ENCODE results near the gene C1RL. TPM values are rescaled to one million over a fixed set of nuclear protein-coding genes. Genes with fewer than 3 reads are reported as not detected.

Gene C1RL
- total RNA-seq, 1 experiment from 2014 or later = 16.3 TPM

DNA sequence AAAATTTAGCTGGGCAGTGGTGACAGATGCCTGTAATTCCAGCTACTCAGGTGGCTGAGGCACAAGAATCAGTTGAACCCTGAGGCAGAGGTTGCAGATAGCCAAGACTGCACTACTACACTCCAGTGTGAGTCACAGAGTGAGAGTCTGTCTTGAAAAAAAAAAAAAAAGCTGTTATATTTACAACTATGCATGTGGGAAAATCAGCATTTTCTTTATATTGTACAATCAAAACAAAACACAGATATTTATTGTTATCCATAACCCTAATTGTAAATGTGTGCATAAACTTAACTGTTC is 29.2 kb downstream of the C1RL start:
- no peaks in the 10 kb centered on the region for H3K27me3 ChIP-seq (ENCODE audit: control insufficient read depth, insufficient read depth, low read length)
- DNase-seq = no peak
- no peaks in the 10 kb centered on the region for H3K36me3 ChIP-seq (replicated peaks; ENCODE audit: control insufficient read depth, insufficient read depth, low read length)
- H3K4me3 ChIP-seq (ENCODE audit: insufficient read depth, low read depth, low read length) = no peak overlapping the region

DNA sequence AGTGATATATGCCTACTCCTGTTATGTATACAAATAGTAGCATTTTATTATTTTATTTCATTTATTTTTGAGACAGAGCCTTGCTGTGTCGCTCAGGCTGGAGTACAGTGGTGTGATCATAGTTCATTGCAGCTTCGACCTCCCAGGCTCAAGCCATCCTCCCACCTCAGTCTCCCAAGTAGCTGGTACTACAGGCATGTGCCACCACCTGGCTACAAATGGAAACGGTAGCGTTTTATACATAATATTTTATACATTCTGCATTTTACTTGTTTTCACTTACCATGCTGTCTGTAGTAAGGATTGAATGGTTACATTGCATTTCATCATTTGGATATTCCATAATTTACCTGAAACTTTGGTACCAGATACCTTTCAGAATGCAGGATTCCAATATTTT is 30.9 kb downstream of the C1RL start:
- H3K27me3 ChIP-seq (ENCODE audit: control insufficient read depth, insufficient read depth, low read length) = no peaks in the 10 kb centered on the region
- no peak for DNase-seq
- H3K4me3 ChIP-seq (ENCODE audit: insufficient read depth, low read depth, low read length) = no peak overlapping the region

DNA sequence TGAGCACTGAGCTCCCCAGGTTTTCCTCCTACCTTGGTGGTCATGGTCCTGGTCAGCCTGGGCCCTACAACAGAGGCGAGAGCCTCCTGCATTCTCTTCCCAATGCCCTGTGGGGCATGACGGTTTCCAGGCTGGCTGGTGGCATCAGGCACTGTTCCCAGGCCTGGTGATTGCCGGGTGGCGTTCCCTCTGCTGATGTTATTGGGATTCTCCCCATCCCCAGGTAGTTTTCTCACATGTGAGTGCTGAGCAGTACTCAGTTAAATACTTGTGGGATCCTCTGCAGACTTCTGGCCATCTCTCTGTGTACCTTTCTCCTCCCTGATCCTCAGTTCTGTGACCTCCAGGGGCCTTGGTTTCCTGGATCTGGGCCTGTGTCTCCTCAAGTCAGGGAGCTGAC is 32.5 kb downstream of the C1RL start:
- H3K27me3 ChIP-seq (ENCODE audit: control insufficient read depth, insufficient read depth, low read length) = no peaks in the 10 kb centered on the region

More for the DNA sequence above, 30.9 kb downstream of the C1RL start:
- H3K36me3 ChIP-seq (replicated peaks; ENCODE audit: control insufficient read depth, insufficient read depth, low read length) = no peaks in the 10 kb centered on the region

DNA sequence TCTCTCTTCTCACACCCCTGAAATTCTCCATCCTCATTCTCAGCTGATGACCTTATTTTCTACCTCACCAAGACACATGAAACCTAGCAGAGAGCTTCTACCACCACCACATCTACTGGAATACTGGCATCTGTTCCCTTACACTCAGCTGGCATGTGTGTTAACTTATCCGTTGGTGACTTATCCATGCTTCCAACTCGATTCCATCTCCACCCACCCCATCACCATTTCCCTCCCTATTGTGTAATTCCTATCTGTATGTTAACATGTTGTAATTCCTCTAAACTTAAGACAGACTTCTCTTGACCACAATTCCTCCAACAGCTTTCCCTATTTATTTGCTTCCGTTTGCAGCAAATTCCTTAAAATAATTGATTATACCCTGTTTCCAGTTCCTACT is 33.1 kb downstream of the C1RL start:
- no peak for DNase-seq
- no peaks in the 10 kb centered on the region for H3K27me3 ChIP-seq (ENCODE audit: control insufficient read depth, insufficient read depth, low read length)
- no peak overlapping the region for H3K4me3 ChIP-seq (ENCODE audit: insufficient read depth, low read depth, low read length)
- no peaks in the 10 kb centered on the region for H3K36me3 ChIP-seq (replicated peaks; ENCODE audit: control insufficient read depth, insufficient read depth, low read length)

More for the DNA sequence above, 32.5 kb downstream of the C1RL start:
- Histone ChIP-seq H3K36me3 (replicated peaks; ENCODE audit: control insufficient read depth, insufficient read depth, low read length) (no peaks in the 10 kb centered on the region), H3K4me3 (ENCODE audit: insufficient read depth, low read depth, low read length) (no peak overlapping the region)
- no peak for DNase-seq

DNA sequence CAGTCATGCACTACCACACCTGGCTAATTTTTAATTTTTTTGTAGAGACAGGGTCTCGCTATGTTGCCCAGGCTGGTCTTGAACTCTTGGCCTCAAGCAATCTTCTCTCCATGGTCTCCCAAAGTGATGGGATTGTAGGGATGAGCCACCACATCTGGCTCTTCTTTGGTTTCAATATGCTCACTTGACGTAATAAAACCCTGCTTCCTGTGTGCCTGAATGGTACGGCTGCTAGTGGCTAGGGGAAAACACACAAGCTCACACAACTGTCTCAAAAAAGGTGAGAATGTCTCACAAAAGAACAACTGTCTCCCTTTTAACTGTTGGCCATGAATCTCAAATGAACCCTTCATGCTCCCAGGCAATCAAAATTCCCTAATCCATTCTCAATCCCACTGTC is 33.5 kb downstream of the C1RL start:
- H3K36me3 ChIP-seq (replicated peaks; ENCODE audit: control insufficient read depth, insufficient read depth, low read length) = no peaks in the 10 kb centered on the region
- DNase-seq = no peak
- no peak overlapping the region for H3K4me3 ChIP-seq (ENCODE audit: insufficient read depth, low read depth, low read length)
- no peaks in the 10 kb centered on the region for H3K27me3 ChIP-seq (ENCODE audit: control insufficient read depth, insufficient read depth, low read length)

DNA sequence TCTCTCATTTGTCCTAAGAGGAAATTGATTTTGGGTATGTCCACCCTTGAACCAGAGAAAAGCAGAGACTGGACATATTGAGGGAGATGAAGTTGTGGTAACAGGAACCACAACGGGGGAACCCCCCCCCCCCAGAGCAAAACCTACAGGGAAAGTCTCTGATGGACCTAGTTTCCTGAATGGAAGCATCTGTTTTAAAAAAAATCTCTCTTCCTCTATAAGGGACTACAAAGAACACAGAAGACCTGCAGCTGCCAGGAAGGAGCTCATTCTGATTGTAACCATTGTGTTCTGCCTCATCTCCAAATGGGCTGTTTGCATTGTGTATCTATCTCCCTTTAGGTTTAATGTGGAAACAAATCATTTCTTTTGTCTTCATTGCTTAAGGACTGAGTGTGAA is 35.1 kb downstream of the C1RL start:
- H3K4me3 ChIP-seq (ENCODE audit: insufficient read depth, low read depth, low read length) = no peak overlapping the region
- DNase-seq = no peak
- no peaks in the 10 kb centered on the region for H3K27me3 ChIP-seq (ENCODE audit: control insufficient read depth, insufficient read depth, low read length)
- H3K36me3 ChIP-seq (replicated peaks; ENCODE audit: control insufficient read depth, insufficient read depth, low read length) = no peaks in the 10 kb centered on the region

DNA sequence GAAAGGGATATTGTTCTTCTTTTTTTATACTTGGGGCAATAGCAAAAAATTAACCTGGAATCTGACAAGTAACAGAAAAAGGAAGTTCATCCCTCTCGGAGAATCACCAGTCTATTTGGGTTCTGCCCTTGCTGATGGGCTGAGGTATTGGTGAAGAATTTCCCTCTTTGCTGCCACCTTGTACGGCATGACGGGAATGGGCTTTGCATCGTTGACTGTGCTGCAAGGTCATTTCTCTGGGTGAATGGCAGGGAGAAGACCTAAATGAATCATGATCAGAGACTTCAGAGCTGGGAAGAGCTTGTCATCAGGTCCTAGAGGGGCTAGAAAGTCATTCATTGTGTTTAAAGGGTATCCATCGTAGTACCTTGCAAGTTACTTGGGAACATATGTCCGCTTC is 36.5 kb downstream of the C1RL start:
- H3K36me3 ChIP-seq (replicated peaks; ENCODE audit: control insufficient read depth, insufficient read depth, low read length) = no peaks in the 10 kb centered on the region
- no peak overlapping the region for H3K4me3 ChIP-seq (ENCODE audit: insufficient read depth, low read depth, low read length)
- no peak for DNase-seq
- H3K27me3 ChIP-seq (ENCODE audit: control insufficient read depth, insufficient read depth, low read length) = no peaks in the 10 kb centered on the region

DNA sequence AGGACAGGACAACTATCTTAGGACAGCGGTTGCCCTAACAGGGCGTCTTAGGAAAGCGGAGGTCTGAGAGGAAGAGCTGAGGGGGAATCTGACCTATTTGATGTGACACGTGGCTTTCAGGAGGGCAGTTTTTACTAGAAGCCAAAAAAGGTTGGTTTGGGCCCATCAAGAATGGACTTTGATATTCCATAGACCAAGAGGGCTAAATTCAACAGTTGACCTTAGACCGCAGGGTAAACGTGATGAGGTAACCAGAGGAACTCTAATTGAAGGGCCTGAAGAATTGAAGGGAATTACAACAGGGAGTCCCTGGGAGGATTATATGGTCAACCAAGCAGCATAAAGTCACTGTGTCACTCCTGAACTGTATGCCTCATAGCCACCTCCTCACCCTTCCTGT is 37.0 kb downstream of the C1RL start:
- Histone ChIP-seq H3K27me3 (ENCODE audit: control insufficient read depth, insufficient read depth, low read length) (no peaks in the 10 kb centered on the region), H3K36me3 (replicated peaks; ENCODE audit: control insufficient read depth, insufficient read depth, low read length) (no peaks in the 10 kb centered on the region), H3K4me3 (ENCODE audit: insufficient read depth, low read depth, low read length) (no peak overlapping the region)
- no peak for DNase-seq

DNA sequence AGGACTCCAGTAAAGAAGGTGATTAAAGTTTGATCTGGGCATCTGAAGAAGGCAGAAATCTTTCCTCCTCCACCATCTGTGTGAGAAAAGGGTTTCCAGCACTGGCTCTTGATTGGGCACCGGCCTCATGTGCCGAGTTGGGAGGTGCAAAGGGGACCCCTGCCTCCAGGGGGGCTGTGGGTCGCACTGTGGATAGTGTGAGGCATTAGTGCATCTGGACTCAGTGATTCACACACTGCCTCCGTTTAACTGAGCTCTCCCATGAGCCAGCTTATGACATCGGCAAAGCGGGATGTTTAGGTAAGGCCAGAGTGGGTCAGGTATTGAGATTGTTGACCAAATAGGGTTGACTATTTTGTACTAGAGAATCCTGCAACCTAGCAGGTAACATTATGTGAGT is 39.6 kb downstream of the C1RL start:
- DNase-seq = no peak
- Histone ChIP-seq H3K36me3 (replicated peaks; ENCODE audit: control insufficient read depth, insufficient read depth, low read length) (no peaks in the 10 kb centered on the region), H3K27me3 (ENCODE audit: control insufficient read depth, insufficient read depth, low read length) (no peaks in the 10 kb centered on the region), H3K4me3 (ENCODE audit: insufficient read depth, low read depth, low read length) (no peak overlapping the region)

DNA sequence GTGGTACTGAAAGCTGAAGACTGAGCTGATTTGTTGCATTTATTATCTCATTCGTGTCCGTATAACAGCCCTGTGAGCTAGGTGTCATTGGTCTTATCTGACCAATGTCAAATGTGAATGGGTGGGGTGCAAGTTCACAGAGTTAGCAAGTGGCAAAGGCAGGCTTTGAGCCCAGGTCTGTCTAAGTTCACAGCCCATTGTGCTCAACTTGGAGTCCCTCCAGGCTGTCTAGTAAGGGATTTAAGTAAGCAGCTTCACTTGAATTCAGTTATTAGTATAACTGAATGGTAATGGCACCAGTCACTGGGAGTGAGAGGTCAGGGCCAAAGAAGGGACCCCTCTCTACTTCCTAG is 40.0 kb downstream of the C1RL start:
- Histone ChIP-seq H3K27me3 (ENCODE audit: control insufficient read depth, insufficient read depth, low read length) (no peaks in the 10 kb centered on the region), H3K4me3 (ENCODE audit: insufficient read depth, low read depth, low read length) (no peak overlapping the region), H3K36me3 (replicated peaks; ENCODE audit: control insufficient read depth, insufficient read depth, low read length) (no peaks in the 10 kb centered on the region)
- DNase-seq = no peak

DNA sequence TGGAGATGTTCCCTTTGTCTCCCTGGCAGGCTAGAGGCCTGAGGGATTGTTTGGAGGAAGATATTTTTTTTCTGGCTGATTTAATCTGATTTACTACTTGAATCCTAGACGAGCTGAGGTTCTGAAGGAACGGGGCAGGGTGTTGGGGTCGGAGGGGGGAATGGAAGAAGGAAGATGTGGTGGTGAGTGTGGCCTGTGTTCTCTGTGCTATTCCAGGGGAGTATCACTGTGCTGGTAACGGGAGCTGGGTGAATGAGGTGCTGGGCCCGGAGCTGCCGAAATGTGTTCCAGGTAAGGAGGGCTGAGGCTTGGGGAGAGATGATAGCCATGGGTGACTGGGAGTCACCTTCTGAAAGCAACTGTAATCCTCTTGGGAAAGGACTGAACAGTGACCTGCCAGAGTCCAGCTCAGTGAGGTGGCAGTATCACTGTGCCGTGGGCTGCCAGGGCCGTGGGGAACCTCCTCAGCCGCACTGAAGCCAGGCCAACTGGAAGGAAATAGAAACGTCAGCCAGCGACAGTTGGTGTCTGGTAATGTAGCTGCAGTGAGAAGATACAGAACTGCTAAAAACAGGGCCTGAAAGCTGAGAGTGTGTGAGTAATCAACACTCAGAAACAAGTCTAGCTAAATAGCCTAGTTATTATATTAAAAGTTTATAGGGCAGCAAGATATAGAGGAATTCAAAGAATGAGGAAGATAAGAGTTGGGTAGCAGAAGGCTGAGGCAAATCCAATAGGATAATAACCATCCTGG is 40.6 kb downstream of the C1RL start:
- DNase-seq = no peak
- Histone ChIP-seq H3K4me3 (ENCODE audit: insufficient read depth, low read depth, low read length) (no peak overlapping the region), H3K36me3 (replicated peaks; ENCODE audit: control insufficient read depth, insufficient read depth, low read length) (no peaks in the 10 kb centered on the region), H3K27me3 (ENCODE audit: control insufficient read depth, insufficient read depth, low read length) (no peaks in the 10 kb centered on the region)

DNA sequence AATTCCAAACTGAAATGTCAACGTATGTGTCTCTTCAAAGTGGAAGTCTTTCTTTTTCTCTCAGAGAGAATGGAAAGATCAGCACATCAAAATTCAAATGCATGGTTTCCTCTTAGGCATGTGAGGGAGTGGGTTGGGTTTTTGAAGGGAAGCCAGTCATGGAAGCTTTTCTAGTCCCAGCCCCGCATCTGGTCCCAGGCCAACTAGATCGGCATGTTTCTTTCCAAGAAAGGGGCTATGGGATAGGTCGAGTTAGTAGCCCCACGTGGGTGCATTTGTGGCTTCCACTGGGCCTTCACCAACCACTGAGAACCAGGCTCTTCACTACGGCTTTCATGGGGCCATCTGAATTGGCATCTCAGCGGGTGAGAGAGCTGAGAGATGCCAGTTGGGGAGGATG is 41.9 kb downstream of the C1RL start:
- Histone ChIP-seq H3K36me3 (replicated peaks; ENCODE audit: control insufficient read depth, insufficient read depth, low read length) (no peaks in the 10 kb centered on the region), H3K27me3 (ENCODE audit: control insufficient read depth, insufficient read depth, low read length) (no peaks in the 10 kb centered on the region), H3K4me3 (ENCODE audit: insufficient read depth, low read depth, low read length) (no peak overlapping the region)
- DNase-seq = no peak

DNA sequence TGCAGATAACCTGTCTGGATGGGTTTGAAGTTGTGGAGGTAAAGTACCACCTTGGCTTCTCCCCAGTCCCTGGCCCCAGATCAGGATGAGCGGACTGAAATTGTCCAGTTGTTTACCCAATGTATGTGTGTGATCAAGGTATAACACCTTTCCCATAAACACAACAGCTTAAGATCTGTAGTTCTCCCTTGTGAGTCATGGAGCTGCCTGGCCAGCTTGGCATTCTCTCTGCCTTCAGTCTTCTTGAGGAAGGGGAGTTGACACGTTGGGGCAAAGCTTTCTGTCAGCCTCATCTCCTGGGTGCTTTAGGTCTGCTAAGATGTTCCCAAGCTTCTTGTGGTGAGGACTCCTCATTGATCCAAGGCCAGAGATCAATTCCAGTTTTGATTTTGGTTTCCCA is 42.4 kb downstream of the C1RL start:
- Histone ChIP-seq H3K4me3 (ENCODE audit: insufficient read depth, low read depth, low read length) (no peak overlapping the region), H3K27me3 (ENCODE audit: control insufficient read depth, insufficient read depth, low read length) (no peaks in the 10 kb centered on the region), H3K36me3 (replicated peaks; ENCODE audit: control insufficient read depth, insufficient read depth, low read length) (no peaks in the 10 kb centered on the region)
- DNase-seq = no peak

DNA sequence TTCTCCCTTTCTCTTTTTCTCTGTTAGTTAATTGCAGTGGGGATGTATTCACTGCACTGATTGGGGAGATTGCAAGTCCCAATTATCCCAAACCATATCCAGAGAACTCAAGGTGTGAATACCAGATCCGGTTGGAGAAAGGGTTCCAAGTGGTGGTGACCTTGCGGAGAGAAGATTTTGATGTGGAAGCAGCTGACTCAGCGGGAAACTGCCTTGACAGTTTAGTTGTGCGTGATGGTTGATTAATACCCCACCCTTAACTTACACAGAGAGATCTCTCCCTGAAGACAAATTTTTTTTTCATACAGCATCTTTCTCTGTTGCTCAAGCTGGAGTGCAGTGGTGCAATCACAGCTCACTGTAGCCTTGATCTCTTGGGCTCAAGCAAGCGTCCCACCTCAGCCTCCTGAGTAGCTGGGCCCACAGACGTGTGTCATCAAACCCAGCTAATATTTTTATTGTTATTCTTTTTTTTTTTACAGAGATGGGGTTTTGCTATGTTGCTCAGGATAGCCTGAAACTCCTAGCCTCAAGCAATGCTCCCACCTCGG is 43.9 kb downstream of the C1RL start:
- H3K36me3 ChIP-seq (replicated peaks; ENCODE audit: control insufficient read depth, insufficient read depth, low read length) = no peaks in the 10 kb centered on the region
- no peak overlapping the region for H3K4me3 ChIP-seq (ENCODE audit: insufficient read depth, low read depth, low read length)
- DNase-seq = no peak
- no peaks in the 10 kb centered on the region for H3K27me3 ChIP-seq (ENCODE audit: control insufficient read depth, insufficient read depth, low read length)

DNA sequence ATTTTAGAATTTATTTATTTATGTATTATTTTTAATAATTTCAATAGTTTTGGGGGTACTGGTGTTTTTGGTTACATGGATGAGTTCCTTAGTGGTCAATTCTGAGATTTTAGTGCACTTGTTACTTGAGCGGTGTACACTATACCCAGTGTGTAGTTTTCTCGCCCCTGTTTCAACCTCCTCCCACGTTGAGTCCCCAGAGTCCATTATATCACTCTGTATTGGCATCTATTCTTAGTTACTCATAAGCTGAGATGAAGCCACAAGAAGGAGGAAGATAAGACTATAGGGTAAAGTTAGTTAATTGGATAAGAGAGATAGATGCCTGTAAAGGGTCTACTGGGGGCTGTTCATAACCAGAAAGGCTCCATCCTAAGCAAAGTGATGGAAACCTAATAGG is 44.5 kb downstream of the C1RL start:
- no peak overlapping the region for H3K4me3 ChIP-seq (ENCODE audit: insufficient read depth, low read depth, low read length)
- no peaks in the 10 kb centered on the region for H3K36me3 ChIP-seq (replicated peaks; ENCODE audit: control insufficient read depth, insufficient read depth, low read length)
- no peak for DNase-seq
- H3K27me3 ChIP-seq (ENCODE audit: control insufficient read depth, insufficient read depth, low read length) = no peaks in the 10 kb centered on the region

DNA sequence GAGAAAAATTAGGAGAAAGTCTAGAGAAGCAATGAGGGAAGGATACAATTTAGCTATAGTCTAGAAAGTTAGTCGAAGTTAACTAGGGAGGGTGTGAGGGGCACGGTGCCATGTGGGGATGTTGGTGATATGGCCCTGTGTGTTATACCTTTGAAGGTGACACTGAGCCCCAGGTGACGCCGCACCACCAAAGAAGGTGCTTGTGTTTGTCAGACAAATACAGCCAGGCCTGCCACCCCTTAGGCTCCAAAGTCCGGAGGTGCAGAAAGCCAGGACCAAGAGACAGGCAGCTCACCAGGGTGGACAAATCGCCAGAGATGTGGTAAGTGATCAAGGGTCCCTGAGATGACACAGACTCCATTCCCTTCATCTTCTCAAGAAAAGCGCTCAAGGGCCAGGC is 47.4 kb downstream of the C1RL start:
- Histone ChIP-seq H3K36me3 (replicated peaks; ENCODE audit: control insufficient read depth, insufficient read depth, low read length) (no peaks in the 10 kb centered on the region), H3K4me3 (ENCODE audit: insufficient read depth, low read depth, low read length) (no peak overlapping the region), H3K27me3 (ENCODE audit: control insufficient read depth, insufficient read depth, low read length) (no peaks in the 10 kb centered on the region)
- DNase-seq = no peak

All from H7 (cell line).